CD8-positive, alpha-beta memory T cell (primary cell): ENCODE results near the gene CNTD1. TPM values are rescaled to one million over a fixed set of nuclear protein-coding genes. Genes with fewer than 3 reads are reported as not detected.

Experiments used
- CTCF ChIA-PET: fragments of 350-600 bp; sonication (Branson Sonifier 250); formaldehyde crosslinking; loops from one replicate; lab custom pipeline; 2021; ENCODE audit warnings: antibody characterized with exemption; lab: Charles Lee
- POLR2A ChIA-PET: fragments of 350-600 bp; sonication (Branson Sonifier 250); formaldehyde crosslinking; loops from one replicate; lab custom pipeline; 2021; ENCODE audit warnings: antibody characterized with exemption; lab: Charles Lee
- DNase-seq, 5 donors: peaks; one replicate each; pipeline versions ENCODE4 v3.0.0 to v3.0.0-alpha.2; 2020 to 2022; ENCODE audit warnings: mixed read lengths in 1 of 5
- H3K27ac ChIP-seq: one replicate; pipeline ENCODE4 v1.7.0; 2013; ENCODE audit warnings: low read depth, mild to moderate bottlenecking, low read length, moderate library complexity
- H3K27me3 ChIP-seq: 2 replicates; pipeline ENCODE4 v1.7.0; 2013; ENCODE audit warnings: low read length, mild to moderate bottlenecking; ENCODE audit not compliant: insufficient read depth, poor library complexity, severe bottlenecking
- H3K36me3 ChIP-seq: 2 replicates; pipeline ENCODE4 v1.7.0; 2013; ENCODE audit warnings: mild to moderate bottlenecking, low read length, moderate library complexity; ENCODE audit not compliant: insufficient read depth
- H3K4me1 ChIP-seq: 2 replicates; pipeline ENCODE4 v1.7.0; 2013; ENCODE audit warnings: mild to moderate bottlenecking, low read length, moderate library complexity; ENCODE audit not compliant: insufficient read depth
- H3K4me3 ChIP-seq: 2 replicates; pipeline ENCODE4 v1.7.0; 2013; ENCODE audit warnings: mild to moderate bottlenecking, low read length
- H3K9me3 ChIP-seq: 2 replicates; pipeline ENCODE4 v1.7.0; 2013; ENCODE audit warnings: mild to moderate bottlenecking, low read length
- H3K27ac Mint-ChIP-seq, 8 donors: one replicate each; pipeline ENCODE4 v1.8.0; 2020 to 2021; ENCODE audit warnings: mixed read lengths in 8 of 8, mild to moderate bottlenecking in 6 of 8, inconsistent platforms in 3 of 8, moderate library complexity in 3 of 8
- H3K27me3 Mint-ChIP-seq, 2 donors: one replicate each; pipeline ENCODE4 v1.8.0; 2020 to 2021; ENCODE audit warnings: mixed read lengths in 2 of 2, mild to moderate bottlenecking in 1 of 2, moderate library complexity in 1 of 2
- H3K36me3 Mint-ChIP-seq, 3 donors: one replicate each; pipeline ENCODE4 v1.8.0; 2020 to 2021; ENCODE audit warnings: mixed read lengths in 3 of 3, inconsistent platforms in 1 of 3, mild to moderate bottlenecking in 1 of 3
- H3K4me1 Mint-ChIP-seq, 3 donors: one replicate each; pipeline ENCODE4 v1.8.0; 2020 to 2021; ENCODE audit warnings: mixed read lengths in 3 of 3, inconsistent platforms in 1 of 3, mild to moderate bottlenecking in 1 of 3
- H3K4me3 Mint-ChIP-seq, 7 donors: one replicate each; pipeline ENCODE4 v1.8.0; 2020 to 2021; ENCODE audit warnings: mixed read lengths in 7 of 7, mild to moderate bottlenecking in 6 of 7, moderate library complexity in 4 of 7, inconsistent platforms in 2 of 7
- H3K9me3 Mint-ChIP-seq, 5 donors: one replicate each; pipeline ENCODE4 v1.8.0; 2020 to 2022; ENCODE audit warnings: mixed read lengths in 5 of 5, mild to moderate bottlenecking in 3 of 5, moderate library complexity in 2 of 5, inconsistent platforms in 1 of 5
- polyA plus RNA-seq: library from polyadenylated mRNA; unstranded; fragments of 300-500 nt; fragmentation: Illumina TruSeq; gene quantifications from one replicate; pipeline ENCODE4 v1.2.3, GENCODE V29; 2021
- total RNA-seq, 2 experiments: library from RNA; stranded (reverse); gene quantifications; one replicate each; pipeline ENCODE4 v1.2.3, GENCODE V29; 2021

The CNTD1 gene, protein sequence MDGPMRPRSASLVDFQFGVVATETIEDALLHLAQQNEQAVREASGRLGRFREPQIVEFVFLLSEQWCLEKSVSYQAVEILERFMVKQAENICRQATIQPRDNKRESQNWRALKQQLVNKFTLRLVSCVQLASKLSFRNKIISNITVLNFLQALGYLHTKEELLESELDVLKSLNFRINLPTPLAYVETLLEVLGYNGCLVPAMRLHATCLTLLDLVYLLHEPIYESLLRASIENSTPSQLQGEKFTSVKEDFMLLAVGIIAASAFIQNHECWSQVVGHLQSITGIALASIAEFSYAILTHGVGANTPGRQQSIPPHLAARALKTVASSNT
- total RNA-seq (not detected), polyA plus RNA-seq (0.15 TPM)

DNA sequence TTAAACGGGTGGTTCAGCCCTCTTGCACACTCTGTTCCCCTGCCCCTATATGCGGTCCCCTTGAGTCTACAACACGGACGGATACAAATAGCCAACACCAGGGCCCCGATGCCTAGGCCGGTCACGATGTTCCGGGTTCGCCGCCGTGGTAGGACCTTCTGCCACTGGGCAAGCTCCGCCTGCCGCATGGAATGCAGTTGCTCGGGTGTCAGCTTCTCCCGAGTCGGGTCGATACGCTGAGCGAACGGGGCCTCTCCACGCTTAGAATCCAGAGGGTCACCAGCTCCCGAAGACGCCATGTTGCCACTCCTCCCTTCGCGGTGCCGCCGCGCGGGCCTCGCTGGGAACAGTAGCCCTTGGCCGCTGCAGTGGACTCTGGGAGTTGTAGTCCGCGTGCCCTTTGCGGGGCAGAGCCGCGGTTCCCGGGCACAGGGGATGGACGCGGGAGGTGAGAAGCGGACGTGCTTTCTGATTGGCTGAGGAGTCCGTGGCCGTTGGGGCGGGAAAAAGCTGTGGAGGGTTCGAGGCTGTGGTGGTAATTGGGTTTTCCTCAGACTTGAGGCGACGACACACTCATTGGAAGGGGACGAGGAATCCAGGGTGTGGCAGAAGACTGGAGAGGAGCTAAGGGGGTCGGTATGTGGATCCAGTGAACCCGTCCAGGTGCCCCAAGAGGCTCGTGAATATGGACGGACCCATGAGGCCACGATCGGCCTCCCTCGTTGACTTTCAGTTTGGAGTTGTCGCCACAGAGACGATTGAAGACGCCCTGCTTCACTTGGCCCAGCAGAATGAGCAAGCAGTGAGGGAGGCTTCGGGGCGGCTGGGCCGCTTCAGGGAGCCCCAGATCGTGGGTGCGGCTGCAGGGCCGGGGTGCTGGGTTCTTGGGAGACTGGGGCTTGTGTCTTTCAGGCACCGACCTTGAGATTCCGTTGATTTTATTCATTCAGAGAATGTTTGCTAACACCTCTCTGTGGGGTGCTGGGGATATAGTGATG is at the start of gene CNTD1, which contains the start of gene COA3:
Gene CNTD1, plus strand, starts transcription at position 479 of the 998 bp plus-strand sequence. Its CDS starts 207 bp downstream, at position 686.
Gene COA3, minus strand, starts transcription at position 322 of the 998 bp plus-strand sequence. Its CDS starts 23 bp downstream, at position 299.
- H3K27ac Mint-ChIP-seq, result peak within 1 kb of the TSS in 7 of 8 donors; percentile 40 to 93 (median 90)
- H3K27me3 Mint-ChIP-seq, result peaks cover 0 to 3% of the 10 kb centered on the region in 2 donors
- peaks cover 22 to 31% (median 31%) of the 10 kb centered on the region in 3 donors for H3K4me1 Mint-ChIP-seq
- H3K27ac ChIP-seq, result peak within 1 kb of the TSS; percentile 27
- H3K4me1 ChIP-seq, result peaks cover 18% of the 10 kb centered on the region
- H3K36me3 ChIP-seq, result no peaks in the 10 kb centered on the region
- H3K27me3 ChIP-seq, result no peaks in the 10 kb centered on the region
- peak; percentile 54 to 76 (median 58) for DNase-seq
- no peaks in the 10 kb centered on the region for H3K9me3 Mint-ChIP-seq
- peak within 1 kb of the TSS; percentile 94 to 97 (median 95) for H3K4me3 Mint-ChIP-seq
- peaks cover 0 to 11% (median 5%) of the 10 kb centered on the region in 3 donors for H3K36me3 Mint-ChIP-seq
- ChIA-PET POLR2A (interaction anchor here (0.7 to 1.5 kb wide), 3 partner anchors 21 to 26 kb away, joined by 3 to 8 read pairs (median 3); partner anchors contain the start of genes BECN1 and VPS25), CTCF (interaction anchor here (0.7 to 1.0 kb wide), 2 partner anchors 25 to 35 kb away, joined by 3 to 4 read pairs; partner anchors contain the start of gene BECN1)
- H3K4me3 ChIP-seq, result peak within 1 kb of the TSS; percentile 67
- no peaks in the 10 kb centered on the region for H3K9me3 ChIP-seq

DNA sequence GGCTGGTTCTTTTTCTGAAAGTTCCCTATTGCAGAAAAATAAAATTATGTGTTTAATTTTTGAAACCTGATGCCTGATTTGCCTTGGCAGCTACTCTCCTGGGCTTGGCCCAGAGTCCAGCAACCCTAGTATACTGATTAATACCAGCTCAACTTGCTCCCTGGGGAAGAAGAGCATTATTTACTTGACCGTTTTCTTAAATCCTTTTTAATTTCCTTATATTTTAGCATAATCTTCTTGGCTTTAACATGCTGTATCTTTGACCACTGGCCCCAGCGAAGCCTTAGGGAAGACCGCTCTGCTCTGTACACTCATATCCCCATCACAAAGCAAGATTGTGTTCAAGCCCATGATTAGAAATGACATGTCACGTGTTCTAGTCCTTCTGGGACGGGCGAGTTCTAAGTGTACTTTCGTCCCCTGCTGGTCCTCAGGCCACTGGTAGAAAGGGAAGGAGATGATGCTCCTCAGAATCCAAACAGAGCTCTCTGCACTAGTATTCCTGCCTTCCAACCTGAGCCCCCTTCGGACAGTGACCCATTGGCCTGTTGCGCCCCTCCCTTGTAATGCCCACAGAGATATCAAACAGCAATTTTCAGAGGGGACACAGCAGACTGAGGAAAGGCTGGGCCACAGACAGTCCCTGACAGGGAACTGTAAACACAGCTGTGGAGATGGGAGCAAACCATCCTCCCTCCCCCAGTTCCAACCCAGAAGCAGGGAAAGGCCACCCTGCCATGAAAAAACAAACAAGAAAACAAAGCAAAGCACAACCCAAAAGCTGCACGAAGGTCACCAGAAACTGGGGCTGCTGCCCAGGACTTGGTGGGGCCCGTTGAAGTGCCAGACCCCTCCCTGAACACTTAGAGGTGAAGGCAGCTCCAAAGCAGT is 49.5 kb upstream of the CNTD1 start:
- H3K4me1 Mint-ChIP-seq, result peaks cover 8 to 11% (median 9%) of the 10 kb centered on the region in 3 donors
- H3K4me3 ChIP-seq, result no peak overlapping the region
- POLR2A ChIA-PET, result no interaction called here
- H3K9me3 ChIP-seq, result no peaks in the 10 kb centered on the region
- H3K9me3 Mint-ChIP-seq, result no peaks in the 10 kb centered on the region
- no peak for DNase-seq
- CTCF ChIA-PET, result interaction anchor here (1.8 kb wide), 1 partner anchor 14 kb away, joined by 6 read pairs; no protein-coding TSS in a partner anchor
- H3K27me3 Mint-ChIP-seq, result peaks cover 8 to 43% of the 10 kb centered on the region in 2 donors
- no peaks in the 10 kb centered on the region for H3K27me3 ChIP-seq
- H3K36me3 Mint-ChIP-seq, result peaks cover 0 to 9% (median 0%) of the 10 kb centered on the region in 3 donors
- no peak overlapping the region for H3K27ac Mint-ChIP-seq
- H3K4me3 Mint-ChIP-seq, result peak overlapping the region in 1 of 7 donors; percentile 65
- no peaks in the 10 kb centered on the region for H3K36me3 ChIP-seq
- no peak overlapping the region for H3K27ac ChIP-seq
- H3K4me1 ChIP-seq, result peaks cover 6% of the 10 kb centered on the region

DNA sequence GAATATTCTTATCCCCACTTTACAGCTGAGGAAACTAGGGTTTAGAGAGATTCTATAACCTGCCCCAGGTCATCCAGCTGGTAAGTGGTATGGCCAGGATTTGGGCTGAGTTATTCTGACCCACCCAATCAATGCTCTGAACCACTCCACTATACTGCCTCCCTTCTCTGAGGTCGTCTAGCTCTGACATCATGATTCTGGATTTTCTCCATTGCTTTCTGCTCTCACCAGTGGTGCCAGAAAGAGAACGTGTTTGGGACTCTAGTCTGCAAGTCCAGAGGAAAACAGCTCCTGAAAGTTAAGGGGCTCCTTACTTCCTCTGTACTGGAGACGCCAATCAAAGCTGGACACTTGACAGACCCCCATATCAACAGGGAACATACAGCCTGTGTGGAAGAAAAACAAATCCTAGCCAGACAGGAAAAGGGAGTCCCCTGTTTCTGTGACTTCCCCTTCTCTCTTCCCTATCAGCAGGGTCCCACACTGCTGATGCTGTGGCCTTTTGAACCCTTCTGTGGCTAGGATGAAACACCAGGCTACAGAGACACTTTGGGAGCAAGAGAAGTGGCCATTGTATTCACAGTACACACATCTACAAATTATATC is 47.8 kb upstream of the CNTD1 start:
- no peaks in the 10 kb centered on the region for H3K4me1 ChIP-seq
- Mint-ChIP-seq H3K27ac (no peak overlapping the region), H3K36me3 (peaks cover 0 to under 1% (median 0%) of the 10 kb centered on the region in 3 donors), H3K27me3 (peaks cover 8 to 53% of the 10 kb centered on the region in 2 donors), H3K9me3 (no peaks in the 10 kb centered on the region), H3K4me1 (no peaks in the 10 kb centered on the region), H3K4me3 (no peak overlapping the region)
- H3K4me3 ChIP-seq, result no peak overlapping the region
- H3K36me3 ChIP-seq, result no peaks in the 10 kb centered on the region
- H3K27me3 ChIP-seq, result peaks cover 8% of the 10 kb centered on the region
- ChIA-PET POLR2A (no interaction called here), CTCF (interaction anchor here (0.6 kb wide), 1 partner anchor 13 kb away, joined by 3 read pairs; no protein-coding TSS in a partner anchor)
- no peak overlapping the region for H3K27ac ChIP-seq
- DNase-seq, result no peak
- H3K9me3 ChIP-seq, result no peaks in the 10 kb centered on the region

DNA sequence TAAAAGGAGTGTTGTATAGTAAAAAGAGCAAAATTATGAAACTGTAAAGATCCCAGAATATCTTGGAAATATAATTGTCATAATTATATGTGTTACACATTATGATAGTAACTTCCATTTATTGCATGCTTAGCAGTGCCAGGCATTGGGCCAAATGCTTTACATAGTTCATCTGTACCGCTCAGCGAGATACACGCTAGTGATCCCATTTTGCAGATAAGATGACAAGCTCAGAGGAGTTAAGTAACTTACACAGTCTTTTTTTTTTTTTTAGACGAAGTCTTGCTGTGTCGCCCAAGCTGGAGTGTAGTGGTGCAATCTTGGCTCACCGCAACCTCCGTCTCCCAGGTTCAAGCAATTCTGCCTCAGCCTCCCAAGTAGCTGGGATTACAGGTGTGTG is 47.0 kb upstream of the CNTD1 start:
- Mint-ChIP-seq H3K27me3 (peaks cover 10 to 55% of the 10 kb centered on the region in 2 donors), H3K36me3 (peaks cover 0 to 2% (median 0%) of the 10 kb centered on the region in 3 donors), H3K9me3 (peaks cover 0 to 2% (median 0%) of the 10 kb centered on the region in 5 donors)

DNA sequence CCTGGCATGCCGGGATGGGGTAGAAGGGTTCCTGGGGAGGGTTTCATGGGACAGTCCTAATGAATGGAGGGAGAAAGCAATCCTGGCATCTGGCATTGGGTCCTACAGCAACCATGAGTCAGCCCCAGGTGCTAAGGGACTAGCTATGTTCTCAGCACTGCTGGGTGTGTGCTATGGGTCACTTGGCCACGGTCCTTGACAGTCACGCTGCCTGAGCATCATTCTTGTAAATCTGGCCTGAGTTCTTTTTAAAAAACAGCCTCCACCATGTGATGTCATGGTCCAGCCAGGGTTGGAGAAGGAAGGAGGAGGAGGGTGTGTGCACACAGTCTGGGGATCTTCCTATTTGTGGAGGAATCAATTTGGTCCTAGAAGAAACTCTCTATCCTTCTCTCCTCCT is 43.9 kb upstream of the CNTD1 start:
- Mint-ChIP-seq H3K27ac (no peak overlapping the region), H3K36me3 (peaks cover 0 to 2% (median 0%) of the 10 kb centered on the region in 3 donors), H3K4me1 (no peaks in the 10 kb centered on the region), H3K27me3 (peaks cover 11 to 60% of the 10 kb centered on the region in 2 donors), H3K9me3 (peaks cover 0 to 2% (median 0%) of the 10 kb centered on the region in 5 donors), H3K4me3 (no peak overlapping the region)
- ChIA-PET CTCF (interaction anchor here (0.7 kb wide), 1 partner anchor 9 kb away, joined by 3 read pairs; no protein-coding TSS in a partner anchor), POLR2A (interaction anchor here (0.6 kb wide), 1 partner anchor 252 kb away, joined by 3 read pairs; no protein-coding TSS in a partner anchor)
- H3K36me3 ChIP-seq, result no peaks in the 10 kb centered on the region
- no peak overlapping the region for H3K27ac ChIP-seq
- H3K27me3 ChIP-seq, result peaks cover 8% of the 10 kb centered on the region
- no peak for DNase-seq
- H3K4me1 ChIP-seq, result no peaks in the 10 kb centered on the region
- H3K4me3 ChIP-seq, result no peak overlapping the region
- no peaks in the 10 kb centered on the region for H3K9me3 ChIP-seq

More for the DNA sequence above, 47.0 kb upstream of the CNTD1 start:
- no peaks in the 10 kb centered on the region for H3K36me3 ChIP-seq
- H3K4me3 Mint-ChIP-seq, result no peak overlapping the region
- peaks cover 8% of the 10 kb centered on the region for H3K27me3 ChIP-seq
- no peak overlapping the region for H3K27ac Mint-ChIP-seq
- no peaks in the 10 kb centered on the region for H3K4me1 ChIP-seq
- CTCF ChIA-PET, result no interaction called here
- no peak for DNase-seq
- no peak overlapping the region for H3K4me3 ChIP-seq
- no peak overlapping the region for H3K27ac ChIP-seq
- POLR2A ChIA-PET, result no interaction called here
- no peaks in the 10 kb centered on the region for H3K9me3 ChIP-seq
- no peaks in the 10 kb centered on the region for H3K4me1 Mint-ChIP-seq

DNA sequence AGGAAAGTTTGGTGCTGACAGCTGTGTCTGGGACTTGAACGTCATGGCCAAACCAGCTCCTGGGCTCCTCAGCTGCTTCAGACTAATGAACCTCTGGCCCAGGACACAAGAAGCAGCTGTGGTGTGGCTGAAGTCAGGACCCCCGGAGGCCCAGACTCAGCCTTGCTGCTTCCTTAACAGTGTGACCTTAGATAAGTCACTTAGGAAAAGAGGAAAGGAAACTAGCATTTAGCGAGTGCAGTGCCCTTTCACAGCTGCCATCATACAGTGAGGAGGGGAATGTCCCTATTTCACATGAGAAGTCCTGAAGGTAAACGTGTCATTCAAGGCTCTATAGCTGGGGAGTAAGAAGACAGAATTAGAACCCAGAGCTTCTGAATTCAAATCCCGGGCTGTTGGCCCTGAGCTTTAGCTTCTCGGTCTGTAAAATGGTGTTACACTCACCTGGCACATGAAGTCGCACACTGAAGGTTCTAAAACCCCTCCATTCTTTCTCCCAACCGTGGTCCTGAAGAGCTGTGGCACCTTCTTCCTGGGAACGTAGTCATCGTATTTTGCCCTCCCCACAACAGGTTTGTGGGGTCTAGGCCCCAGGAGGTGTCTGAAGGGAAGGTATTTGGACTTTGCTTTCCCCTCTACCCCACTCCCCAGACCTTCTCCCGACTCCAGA is 38.5 kb upstream of the CNTD1 start:
- no peak overlapping the region for H3K4me3 ChIP-seq
- POLR2A ChIA-PET, result no interaction called here
- peak overlapping the region; percentile 16 to 60 (median 32) for H3K4me3 Mint-ChIP-seq

More for the DNA sequence above, 38.5 kb upstream of the CNTD1 start:
- no peak overlapping the region for H3K27ac Mint-ChIP-seq
- peaks cover 0 to 2% (median 0%) of the 10 kb centered on the region in 3 donors for H3K36me3 Mint-ChIP-seq
- H3K9me3 Mint-ChIP-seq, result peaks cover 0 to 4% (median 0%) of the 10 kb centered on the region in 5 donors
- H3K27me3 Mint-ChIP-seq, result peaks cover 29 to 74% of the 10 kb centered on the region in 2 donors
- Histone ChIP-seq H3K27ac (no peak overlapping the region), H3K27me3 (peaks cover 36% of the 10 kb centered on the region), H3K4me1 (peaks cover 6% of the 10 kb centered on the region), H3K9me3 (no peaks in the 10 kb centered on the region), H3K36me3 (no peaks in the 10 kb centered on the region)
- no peak for DNase-seq
- CTCF ChIA-PET, result interaction anchor here (1.1 to 1.6 kb wide), 4 partner anchors 13 to 182 kb away, joined by 3 to 5 read pairs (median 4); partner anchors contain the start of genes PSMC3IP and VPS25
- H3K4me1 Mint-ChIP-seq, result peaks cover 0 to 15% (median 2%) of the 10 kb centered on the region in 3 donors
